HFFc6 (cell line): Measurements from ENCODE around the gene ZNF467. TPM values are rescaled to one million over a fixed set of nuclear protein-coding genes. Genes with fewer than 3 reads are reported as not detected.

Experiments used
- DNase-seq: peaks from one replicate; pipeline ENCODE4 v3.0.0-alpha.2; 2018
- H3K27ac Mint-ChIP-seq: 2 replicates; pipeline ENCODE4 v1.8.0; 2020; ENCODE audit warnings: mild to moderate bottlenecking, mixed read lengths
- H3K27me3 Mint-ChIP-seq: 2 replicates; pipeline ENCODE4 v1.8.0; 2021; ENCODE audit warnings: mild to moderate bottlenecking, moderate library complexity, mixed read lengths; ENCODE audit not compliant: insufficient read depth
- H3K36me3 Mint-ChIP-seq: 2 replicates; pipeline ENCODE4 v1.8.0; 2021; ENCODE audit warnings: low read depth, mixed read lengths
- H3K4me1 Mint-ChIP-seq: 2 replicates; pipeline ENCODE4 v1.8.0; 2020; ENCODE audit warnings: low read depth, mixed read lengths
- H3K4me3 Mint-ChIP-seq: 2 replicates; pipeline ENCODE4 v1.8.0; 2020; ENCODE audit warnings: mild to moderate bottlenecking, moderate library complexity, mixed read lengths
- H3K9me3 Mint-ChIP-seq: 2 replicates; pipeline ENCODE4 v1.8.0; 2020; ENCODE audit warnings: mild to moderate bottlenecking, mixed read lengths
- total RNA-seq, 6 experiments: library from RNA; stranded (reverse); fragmentation: NEBNext Ultra II Directional; extraction: Animal tissue kit (Norgen Biotek cat#: 25700); gene quantifications; 2 replicates in 1 of 6; 3 replicates in 5 of 6; pipeline ENCODE4 v1.2.3, GENCODE V29; 2021
- TF ChIP-seq, protein P1 (sequence below): fragments of 200-600 bp; sonication (generic); IDR thresholded peaks from 2 replicates; pipeline ENCODE4 v1.5.0; 2021; ENCODE audit warnings: antibody characterized with exemption, mild to moderate bottlenecking

The ZNF467 gene
- total RNA-seq, 6 experiments from 2014 or later: 0.68 to 1.7 (median 1.0) TPM

DNA sequence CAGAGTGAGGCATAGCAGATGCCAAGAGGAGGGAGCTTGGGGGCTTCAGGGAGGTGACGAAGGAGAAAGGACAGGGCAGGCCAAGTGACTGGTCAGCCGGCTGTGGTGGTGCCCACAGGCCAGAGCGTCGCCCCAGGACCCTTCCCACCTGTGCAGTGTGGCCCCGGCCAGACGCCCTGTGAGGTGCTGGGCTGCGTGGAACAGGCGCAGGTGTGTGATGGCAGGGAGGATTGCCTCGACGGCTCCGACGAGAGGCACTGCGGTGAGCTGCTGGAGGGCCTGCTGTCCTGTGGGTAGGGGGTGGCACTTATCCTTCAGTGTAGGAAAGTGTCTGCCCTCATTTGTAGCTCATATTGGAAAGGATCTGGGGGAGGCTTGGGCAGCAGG is 26.8 kb upstream of the ZNF467 start:
- Mint-ChIP-seq H3K4me3 (no peak overlapping the region), H3K9me3 (no peaks in the 10 kb centered on the region)
- TF ChIP-seq, protein P1, sequence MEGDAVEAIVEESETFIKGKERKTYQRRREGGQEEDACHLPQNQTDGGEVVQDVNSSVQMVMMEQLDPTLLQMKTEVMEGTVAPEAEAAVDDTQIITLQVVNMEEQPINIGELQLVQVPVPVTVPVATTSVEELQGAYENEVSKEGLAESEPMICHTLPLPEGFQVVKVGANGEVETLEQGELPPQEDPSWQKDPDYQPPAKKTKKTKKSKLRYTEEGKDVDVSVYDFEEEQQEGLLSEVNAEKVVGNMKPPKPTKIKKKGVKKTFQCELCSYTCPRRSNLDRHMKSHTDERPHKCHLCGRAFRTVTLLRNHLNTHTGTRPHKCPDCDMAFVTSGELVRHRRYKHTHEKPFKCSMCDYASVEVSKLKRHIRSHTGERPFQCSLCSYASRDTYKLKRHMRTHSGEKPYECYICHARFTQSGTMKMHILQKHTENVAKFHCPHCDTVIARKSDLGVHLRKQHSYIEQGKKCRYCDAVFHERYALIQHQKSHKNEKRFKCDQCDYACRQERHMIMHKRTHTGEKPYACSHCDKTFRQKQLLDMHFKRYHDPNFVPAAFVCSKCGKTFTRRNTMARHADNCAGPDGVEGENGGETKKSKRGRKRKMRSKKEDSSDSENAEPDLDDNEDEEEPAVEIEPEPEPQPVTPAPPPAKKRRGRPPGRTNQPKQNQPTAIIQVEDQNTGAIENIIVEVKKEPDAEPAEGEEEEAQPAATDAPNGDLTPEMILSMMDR: peak; percentile 8; the same call in 1 of the 2 replicates

DNA sequence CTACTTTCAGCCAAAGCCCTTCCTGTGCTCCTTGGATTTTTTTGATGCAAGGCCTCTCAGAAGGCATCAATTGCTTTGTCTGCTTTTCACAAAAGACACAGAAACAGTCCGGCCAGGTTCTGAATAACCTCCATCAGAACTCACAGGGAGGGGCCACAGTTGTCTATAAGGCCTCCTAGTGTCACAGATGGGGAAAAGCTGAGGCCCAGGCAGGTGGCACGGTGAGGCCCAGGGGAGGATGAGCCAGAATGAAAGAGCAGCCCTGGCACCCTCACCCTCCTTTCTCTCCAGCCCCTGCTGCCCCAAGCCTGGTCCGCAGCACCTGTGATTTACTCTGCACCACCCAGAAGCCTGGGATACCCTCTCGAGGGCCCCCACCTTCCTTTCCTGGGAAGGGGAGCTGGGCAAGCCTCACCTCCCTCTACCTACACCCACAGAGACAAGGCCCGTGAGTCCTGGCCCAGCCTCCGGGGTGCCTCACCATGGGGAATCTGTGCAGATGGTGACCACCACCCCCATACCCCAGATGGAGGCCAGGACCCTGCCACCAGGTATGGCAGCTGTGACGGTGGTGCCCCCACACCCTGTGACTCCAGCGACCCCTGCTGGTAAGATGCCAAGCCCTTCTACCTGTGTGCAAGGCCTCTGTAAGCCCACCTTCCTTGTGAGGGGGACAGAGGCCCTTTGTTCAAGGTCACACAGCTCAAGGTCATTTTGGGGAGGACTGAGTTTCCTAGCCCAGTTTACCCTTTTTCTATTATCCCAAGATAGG is 26.2 kb upstream of the ZNF467 start:
- TF ChIP-seq, protein P1: peak; percentile 53; the same call in 1 of the 2 replicates
- no peak overlapping the region for H3K27ac Mint-ChIP-seq
- H3K4me3 Mint-ChIP-seq: no peak overlapping the region
- no peak for DNase-seq
- no peaks in the 10 kb centered on the region for H3K36me3 Mint-ChIP-seq
- no peaks in the 10 kb centered on the region for H3K9me3 Mint-ChIP-seq
- no peaks in the 10 kb centered on the region for H3K4me1 Mint-ChIP-seq
- H3K27me3 Mint-ChIP-seq: peaks cover 9% of the 10 kb centered on the region

More for the DNA sequence above, 26.8 kb upstream of the ZNF467 start:
- H3K36me3 Mint-ChIP-seq: no peaks in the 10 kb centered on the region
- no peak overlapping the region for H3K27ac Mint-ChIP-seq
- DNase-seq: no peak
- peaks cover 9% of the 10 kb centered on the region for H3K27me3 Mint-ChIP-seq
- no peaks in the 10 kb centered on the region for H3K4me1 Mint-ChIP-seq

DNA sequence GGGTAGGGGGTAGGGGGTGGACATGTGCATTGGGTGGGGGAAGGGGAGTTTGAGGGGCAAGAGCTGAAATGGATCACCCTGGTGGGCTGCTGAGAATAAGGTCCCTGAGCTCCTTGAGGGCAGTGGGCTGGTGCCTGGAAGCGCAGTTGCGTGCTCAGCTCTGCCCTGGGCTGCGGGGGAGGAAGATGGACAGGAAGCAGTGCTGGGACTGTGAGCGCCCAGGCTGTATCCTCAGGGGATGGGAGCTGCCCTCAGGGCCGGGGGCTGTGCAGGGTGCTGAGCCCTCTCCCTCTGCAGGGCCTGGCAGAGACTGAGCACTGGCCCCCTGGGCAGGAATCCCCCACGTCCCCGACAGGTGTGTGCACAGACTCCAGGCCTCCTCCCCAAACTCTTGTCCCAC is 24.4 kb upstream of the ZNF467 start:
- Mint-ChIP-seq H3K36me3 (no peaks in the 10 kb centered on the region), H3K4me1 (no peaks in the 10 kb centered on the region), H3K27ac (no peak overlapping the region), H3K9me3 (no peaks in the 10 kb centered on the region), H3K4me3 (no peak overlapping the region), H3K27me3 (peaks cover 16% of the 10 kb centered on the region)
- TF ChIP-seq, protein P1: no peak
- DNase-seq: no peak

GRCh38 chr7:149796287-149796860 is 23.0 kb upstream of the ZNF467 start:
- no peaks in the 10 kb centered on the region for H3K4me1 Mint-ChIP-seq
- TF ChIP-seq, protein P1: no peak
- H3K36me3 Mint-ChIP-seq: no peaks in the 10 kb centered on the region
- H3K4me3 Mint-ChIP-seq: no peak overlapping the region
- no peak for DNase-seq
- peaks cover 16% of the 10 kb centered on the region for H3K27me3 Mint-ChIP-seq
- H3K27ac Mint-ChIP-seq: no peak overlapping the region
- H3K9me3 Mint-ChIP-seq: no peaks in the 10 kb centered on the region

DNA sequence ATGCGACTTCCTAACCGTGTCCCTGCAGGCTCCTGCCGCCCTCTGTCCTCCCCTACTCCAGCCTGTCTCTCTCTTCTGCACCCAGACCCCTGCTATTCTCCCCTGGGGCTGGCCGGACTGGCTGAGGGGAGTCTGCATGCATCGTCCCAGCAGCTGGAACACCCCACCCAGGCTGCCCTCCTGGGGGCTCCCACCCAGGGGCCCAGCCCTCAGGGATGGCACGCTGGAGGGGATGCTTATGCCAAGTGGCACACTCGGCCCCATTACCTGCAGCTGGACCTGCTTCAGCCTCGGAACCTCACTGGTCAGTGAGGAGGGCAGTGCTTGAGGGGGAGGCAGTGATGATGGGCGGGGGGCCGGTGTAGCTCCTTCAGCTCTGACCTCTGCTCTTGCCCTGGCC is 21.7 kb upstream of the ZNF467 start:
- TF ChIP-seq, protein P1: no peak
- no peaks in the 10 kb centered on the region for H3K9me3 Mint-ChIP-seq
- H3K27me3 Mint-ChIP-seq: peaks cover 16% of the 10 kb centered on the region
- DNase-seq: no peak
- H3K4me1 Mint-ChIP-seq: no peaks in the 10 kb centered on the region
- no peaks in the 10 kb centered on the region for H3K36me3 Mint-ChIP-seq
- no peak overlapping the region for H3K27ac Mint-ChIP-seq
- H3K4me3 Mint-ChIP-seq: no peak overlapping the region
